Esophagus squamous epithelium (tissue), 5 donors: Measurements from ENCODE around the gene FNDC3A. TPM values are rescaled to one million over a fixed set of nuclear protein-coding genes. Genes with fewer than 3 reads are reported as not detected.

Source experiments
- DNase-seq: peaks from one replicate; lab custom pipeline; 2025; lab: John Stamatoyannopoulos, UW
- H3K27ac ChIP-seq, 4 donors: fragments of 200-600 bp; sonication (generic); one replicate each; pipeline ENCODE4 v1.5.1; 2016 to 2019; ENCODE audit warnings: mild to moderate bottlenecking in 1 of 4
- H3K27me3 ChIP-seq, 4 donors: fragments of 200-600 bp; sonication (generic); 1 replicate in 3 of 4; 2 replicates in 1 of 4; pipeline versions ENCODE4 v1.5.1 to v1.6.0; 2017 to 2021; ENCODE audit warnings: antibody characterized with exemption in 1 of 4
- H3K36me3 ChIP-seq, 3 donors: fragments of 200-600 bp; sonication (generic); one replicate each; pipeline ENCODE4 v1.5.1; 2016 to 2019
- H3K4me1 ChIP-seq, 3 donors: fragments of 200-600 bp; sonication (generic); one replicate each; pipeline ENCODE4 v1.5.1; 2017 to 2019
- H3K4me3 ChIP-seq, 4 donors: fragments of 200-600 bp; sonication (generic); 1 replicate in 3 of 4; 2 replicates in 1 of 4; pipeline ENCODE4 v1.5.1; 2016 to 2019; ENCODE audit warnings: mild to moderate bottlenecking in 2 of 4, moderate library complexity in 1 of 4
- H3K9me3 ChIP-seq, 3 donors: fragments of 200-600 bp; sonication (generic); one replicate each; pipeline ENCODE4 v1.5.1; 2016 to 2019
- POLR2A ChIP-seq, 4 donors: fragments of 450-650 bp; IDR thresholded peaks; one replicate each; pipeline ENCODE4 v1.6.1; 2017; ENCODE audit warnings: antibody characterized with exemption in 4 of 4, mild to moderate bottlenecking in 4 of 4, moderate library complexity in 3 of 4
- WGBS, 2 donors: methylation state at CpG; one replicate each; pipeline ENCODE4 v1.1.5; 2018; 5-methylcytosine and 5-hydroxymethylcytosine counted together
- intact Hi-C: fragments of 100-400 bp; cut with DNase I; formaldehyde crosslinking; loops from one replicate; pipeline ENCODE4 v1.15.0; 2022
- total RNA-seq, 4 donors: library from RNA; depleted of rRNA; stranded (reverse); fragments of >200 nt; gene quantifications; one replicate each; pipeline ENCODE4 v1.1.0, GENCODE V29; 2016
- TF ChIP-seq, protein P1 (sequence below), 6 experiments: fragments of 450-650 bp in 4 of 6; fragments of 200-600 bp in 2 of 6; sonication (generic) in 2 of 6; IDR thresholded peaks; one replicate each; pipeline ENCODE4 v1.5.1; 2016 to 2019; ENCODE audit warnings: antibody characterized with exemption in 6 of 6, mild to moderate bottlenecking in 4 of 6, moderate library complexity in 4 of 6
- donor health status: DM: yes; HTN: yes; CAD: no.

The FNDC3A gene
- total RNA-seq, 4 donors from 2014 or later = 10.0 to 29.8 (median 19.5) TPM

DNA sequence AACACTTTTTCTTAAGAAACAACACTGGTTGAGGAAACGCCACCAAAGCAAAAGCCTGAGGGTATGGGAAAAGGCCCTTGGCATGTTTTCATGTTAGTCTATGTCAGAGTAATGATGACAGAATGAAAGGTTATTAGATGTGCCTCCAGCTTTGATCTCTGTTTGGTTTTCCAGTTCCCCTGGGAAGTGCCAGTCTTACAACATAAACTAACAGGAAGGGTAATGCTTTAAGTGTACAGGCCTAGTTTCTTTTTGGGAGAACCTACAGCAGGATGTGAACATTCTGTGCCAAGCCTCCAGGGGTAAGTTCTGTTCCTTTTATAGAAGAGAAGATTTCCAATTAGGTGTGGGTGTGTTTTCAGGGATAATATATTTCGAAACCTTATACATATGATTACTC lies 121.7 kb downstream of the FNDC3A start:
- no peak for DNase-seq
- H3K27ac ChIP-seq = peak overlapping the region; percentile 12 to 75 (median 56)
- H3K27me3 ChIP-seq = no peaks in the 10 kb centered on the region
- 24 to 34% methylated on average over 2 of the region's 2 CpGs for WGBS, 2 donors
- no peaks in the 10 kb centered on the region for H3K9me3 ChIP-seq
- no peak for TF ChIP-seq POLR2A (IDR thresholded peaks at IDR 0.05)
- TF ChIP-seq, protein P1, sequence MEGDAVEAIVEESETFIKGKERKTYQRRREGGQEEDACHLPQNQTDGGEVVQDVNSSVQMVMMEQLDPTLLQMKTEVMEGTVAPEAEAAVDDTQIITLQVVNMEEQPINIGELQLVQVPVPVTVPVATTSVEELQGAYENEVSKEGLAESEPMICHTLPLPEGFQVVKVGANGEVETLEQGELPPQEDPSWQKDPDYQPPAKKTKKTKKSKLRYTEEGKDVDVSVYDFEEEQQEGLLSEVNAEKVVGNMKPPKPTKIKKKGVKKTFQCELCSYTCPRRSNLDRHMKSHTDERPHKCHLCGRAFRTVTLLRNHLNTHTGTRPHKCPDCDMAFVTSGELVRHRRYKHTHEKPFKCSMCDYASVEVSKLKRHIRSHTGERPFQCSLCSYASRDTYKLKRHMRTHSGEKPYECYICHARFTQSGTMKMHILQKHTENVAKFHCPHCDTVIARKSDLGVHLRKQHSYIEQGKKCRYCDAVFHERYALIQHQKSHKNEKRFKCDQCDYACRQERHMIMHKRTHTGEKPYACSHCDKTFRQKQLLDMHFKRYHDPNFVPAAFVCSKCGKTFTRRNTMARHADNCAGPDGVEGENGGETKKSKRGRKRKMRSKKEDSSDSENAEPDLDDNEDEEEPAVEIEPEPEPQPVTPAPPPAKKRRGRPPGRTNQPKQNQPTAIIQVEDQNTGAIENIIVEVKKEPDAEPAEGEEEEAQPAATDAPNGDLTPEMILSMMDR (IDR thresholded peaks at IDR 0.05) = no peak
- H3K36me3 ChIP-seq = no peaks in the 10 kb centered on the region
- H3K4me1 ChIP-seq = peaks cover 6 to 28% (median 16%) of the 10 kb centered on the region in 3 donors
- H3K4me3 ChIP-seq = no peak overlapping the region
- intact Hi-C loops = loop anchor here (10.0 kb wide), 1 partner anchor 497 kb away; no protein-coding TSS in a partner anchor

DNA sequence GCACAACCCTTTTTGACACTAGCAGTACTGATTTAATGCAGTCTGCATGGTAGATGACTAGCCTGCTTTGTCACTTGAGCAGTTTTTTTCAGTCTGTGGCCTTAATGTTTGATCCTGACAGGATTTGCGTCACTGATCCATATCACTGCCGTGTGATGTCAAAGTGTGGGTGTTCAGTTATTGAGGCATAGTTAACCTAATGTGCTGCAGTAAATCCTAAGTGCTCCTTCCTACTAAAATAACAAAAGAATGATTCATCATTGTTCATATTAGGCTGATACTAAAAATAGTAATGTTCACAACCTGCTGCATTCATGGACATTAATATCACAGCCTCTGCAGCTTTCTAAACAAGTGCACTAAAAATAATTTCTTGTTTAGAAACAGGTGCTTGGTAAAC lies 122.5 kb downstream of the FNDC3A start:
- Histone ChIP-seq H3K4me3 (no peak overlapping the region), H3K4me1 (peaks cover 6 to 28% (median 16%) of the 10 kb centered on the region in 3 donors), H3K36me3 (no peaks in the 10 kb centered on the region), H3K27me3 (no peaks in the 10 kb centered on the region), H3K27ac (peak overlapping the region; percentile 8 to 75 (median 56)), H3K9me3 (no peaks in the 10 kb centered on the region)
- intact Hi-C loops = loop anchor here (10.0 kb wide), 1 partner anchor 497 kb away; no protein-coding TSS in a partner anchor
- TF ChIP-seq, protein P1 (IDR thresholded peaks at IDR 0.05) = no peak
- no peak for TF ChIP-seq POLR2A (IDR thresholded peaks at IDR 0.05)
- DNase-seq = no peak
- 27 to 31% methylated on average over 2 of the region's 2 CpGs for WGBS, 2 donors

DNA sequence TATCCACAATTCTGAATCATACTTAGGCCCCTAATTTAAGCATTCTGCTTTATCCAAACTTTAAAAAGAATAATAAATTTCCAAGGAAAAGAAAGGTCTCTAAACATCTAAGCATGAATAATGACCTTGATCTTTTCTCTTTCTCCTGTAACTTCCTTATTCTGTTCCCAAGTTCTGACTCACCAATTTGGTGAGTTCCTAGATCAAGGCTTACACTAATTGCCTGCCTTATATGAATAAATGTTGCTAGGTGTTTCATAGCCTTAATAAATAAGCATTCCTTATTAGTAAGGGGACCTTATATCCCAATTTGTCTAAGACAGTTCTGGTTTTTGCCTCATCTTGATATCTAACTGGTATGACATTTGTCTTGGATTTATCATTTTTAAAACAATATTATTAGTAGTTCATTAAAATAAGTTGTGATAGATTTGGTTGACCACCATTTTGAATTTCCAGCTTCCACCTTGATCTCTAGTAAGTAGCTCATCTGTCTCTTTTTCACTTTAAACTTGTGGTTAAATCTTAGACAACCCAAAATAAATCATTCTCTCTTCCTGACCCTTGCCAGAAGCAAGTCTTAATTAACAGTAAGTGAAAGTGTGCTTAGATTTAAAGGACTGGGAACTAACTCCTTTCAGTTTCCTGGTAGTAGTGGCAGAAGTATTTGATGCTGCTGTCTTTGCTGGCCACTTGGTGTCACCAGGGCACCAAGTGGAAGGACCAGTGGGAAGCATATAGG lies 123.2 kb downstream of the FNDC3A start:
- Histone ChIP-seq H3K27ac (peak overlapping the region in 2 of 4 donors; percentile 71 to 75), H3K4me1 (peaks cover 6 to 28% (median 16%) of the 10 kb centered on the region in 3 donors), H3K4me3 (no peak overlapping the region), H3K27me3 (no peaks in the 10 kb centered on the region), H3K36me3 (no peaks in the 10 kb centered on the region), H3K9me3 (no peaks in the 10 kb centered on the region)
- DNase-seq = no peak
- intact Hi-C loops = loop anchor here (10.0 kb wide), 1 partner anchor 496 kb away; no protein-coding TSS in a partner anchor
- TF ChIP-seq, protein P1 (IDR thresholded peaks at IDR 0.05) = peak in 3 of 6 experiments; percentile 7 to 39 (median 32)
- TF ChIP-seq POLR2A (IDR thresholded peaks at IDR 0.05) = no peak

DNA sequence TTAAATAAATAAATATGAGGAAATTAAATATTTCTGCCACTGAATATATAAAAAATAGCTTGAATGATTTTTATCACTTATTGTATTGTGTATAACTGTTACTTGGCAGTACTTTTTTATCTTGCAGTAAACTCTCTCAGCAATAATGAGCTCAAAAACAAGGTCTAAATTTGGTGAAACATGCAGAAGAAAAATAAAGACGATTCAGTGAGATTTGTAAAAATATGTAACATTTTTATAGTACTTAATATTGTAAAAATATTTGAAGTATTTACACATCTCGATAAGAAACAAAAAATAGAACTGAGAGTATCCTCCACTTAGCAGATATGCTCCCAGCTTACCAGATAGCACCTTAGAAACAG lies 123.8 kb downstream of the FNDC3A start:
- TF ChIP-seq, protein P1 (IDR thresholded peaks at IDR 0.05) = no peak
- no peak for TF ChIP-seq POLR2A (IDR thresholded peaks at IDR 0.05)
- intact Hi-C loops = loop anchor here (10.0 kb wide), 1 partner anchor 495 kb away; no protein-coding TSS in a partner anchor
- no peak for DNase-seq
- no peaks in the 10 kb centered on the region for H3K27me3 ChIP-seq
- 86 to 87% methylated on average over 2 of the region's 2 CpGs for WGBS, 2 donors
- H3K27ac ChIP-seq = no peak overlapping the region
- no peak overlapping the region for H3K4me3 ChIP-seq
- no peaks in the 10 kb centered on the region for H3K36me3 ChIP-seq
- peaks cover 6 to 28% (median 16%) of the 10 kb centered on the region in 3 donors for H3K4me1 ChIP-seq
- no peaks in the 10 kb centered on the region for H3K9me3 ChIP-seq
